ENCODE results near the gene STAU1.
"Not testable (repeated sequence)": the region's sequence is repeated elsewhere in the genome, so short reads cannot be mapped to it uniquely, and the experiment has no call there.

Gene STAU1

DNA sequence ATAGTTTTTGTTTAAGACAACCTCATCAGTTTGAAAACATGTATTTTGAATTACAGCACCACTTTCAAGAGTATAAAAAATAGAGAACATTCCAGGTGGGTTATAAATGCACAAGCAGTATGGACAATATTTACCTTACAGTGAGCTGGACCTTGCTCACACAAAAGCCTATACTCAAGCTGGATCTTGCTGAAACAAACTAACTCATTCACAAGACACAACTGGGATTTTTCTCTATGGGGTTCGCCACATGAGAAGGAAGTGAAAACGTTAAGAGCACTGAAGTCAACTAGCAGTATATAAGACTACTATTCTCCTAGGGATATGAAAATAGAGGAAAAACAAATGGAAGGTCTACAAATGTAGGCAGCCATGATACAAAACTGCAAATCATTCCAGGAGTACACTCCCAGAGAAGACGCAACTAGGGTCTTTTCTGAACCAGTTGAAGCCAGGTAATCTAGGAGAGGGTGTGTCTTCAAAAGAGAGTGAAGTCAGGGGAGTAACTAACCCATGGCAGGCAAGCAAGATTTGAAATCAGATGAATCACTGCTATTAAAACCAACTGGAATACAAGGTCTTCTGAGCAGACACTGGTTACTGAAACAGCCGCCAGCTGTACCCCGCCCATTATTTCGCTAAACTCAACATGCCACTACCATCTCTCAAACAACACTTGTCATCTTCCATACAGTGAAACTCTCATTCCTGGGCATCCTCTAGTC lies 26.5 kb downstream of the STAU1 start:
- no peak for DNase-seq

- peak; percentile 61 for DNase-seq
Measured at GRCh38 chr20:49160057-49160929, 27.8 kb downstream of the STAU1 start.

DNA sequence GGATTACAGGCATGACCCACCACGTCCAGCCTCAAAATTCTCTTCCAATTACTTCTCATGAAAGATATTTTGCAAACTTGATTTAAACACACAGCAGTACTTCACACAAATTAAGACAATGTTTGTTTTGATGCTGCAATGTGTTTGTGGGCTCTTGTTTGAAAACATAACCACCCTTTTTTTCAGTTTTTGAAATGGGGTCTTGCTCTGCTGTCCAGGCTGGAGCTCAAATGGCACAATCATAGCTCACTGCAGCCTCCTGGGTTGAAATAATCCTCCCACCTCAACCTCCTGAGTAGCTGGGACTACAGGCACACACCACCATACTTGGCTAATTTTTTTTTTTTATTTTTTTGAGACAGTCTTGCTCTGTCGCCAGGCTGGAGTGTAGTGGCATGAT lies 31.0 kb downstream of the STAU1 start:
- DNase-seq: no peak

GRCh38 chr20:49156481-49156880 lies 31.7 kb downstream of the STAU1 start:
- no peak for DNase-seq

DNA sequence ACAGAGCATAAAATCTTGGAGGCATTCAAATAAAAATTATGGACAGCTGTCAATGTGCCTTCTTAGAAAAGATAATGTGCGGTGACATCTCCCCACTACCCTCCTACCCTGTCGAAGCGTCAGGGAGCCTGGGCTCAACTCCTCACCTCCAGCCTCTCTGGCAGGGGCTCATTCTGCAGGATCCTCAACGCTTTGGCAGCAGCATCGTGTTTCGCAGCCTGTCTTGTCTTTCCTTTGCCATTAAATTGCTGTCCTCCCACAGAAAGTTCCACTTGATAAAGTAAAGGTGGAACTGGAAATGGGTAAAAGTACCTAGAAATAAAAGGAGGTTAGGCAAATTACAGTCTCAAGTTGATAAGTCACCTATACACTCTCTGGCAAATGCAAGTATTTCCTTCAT lies 36.7 kb downstream of the STAU1 start:
- DNase-seq: no peak

DNA sequence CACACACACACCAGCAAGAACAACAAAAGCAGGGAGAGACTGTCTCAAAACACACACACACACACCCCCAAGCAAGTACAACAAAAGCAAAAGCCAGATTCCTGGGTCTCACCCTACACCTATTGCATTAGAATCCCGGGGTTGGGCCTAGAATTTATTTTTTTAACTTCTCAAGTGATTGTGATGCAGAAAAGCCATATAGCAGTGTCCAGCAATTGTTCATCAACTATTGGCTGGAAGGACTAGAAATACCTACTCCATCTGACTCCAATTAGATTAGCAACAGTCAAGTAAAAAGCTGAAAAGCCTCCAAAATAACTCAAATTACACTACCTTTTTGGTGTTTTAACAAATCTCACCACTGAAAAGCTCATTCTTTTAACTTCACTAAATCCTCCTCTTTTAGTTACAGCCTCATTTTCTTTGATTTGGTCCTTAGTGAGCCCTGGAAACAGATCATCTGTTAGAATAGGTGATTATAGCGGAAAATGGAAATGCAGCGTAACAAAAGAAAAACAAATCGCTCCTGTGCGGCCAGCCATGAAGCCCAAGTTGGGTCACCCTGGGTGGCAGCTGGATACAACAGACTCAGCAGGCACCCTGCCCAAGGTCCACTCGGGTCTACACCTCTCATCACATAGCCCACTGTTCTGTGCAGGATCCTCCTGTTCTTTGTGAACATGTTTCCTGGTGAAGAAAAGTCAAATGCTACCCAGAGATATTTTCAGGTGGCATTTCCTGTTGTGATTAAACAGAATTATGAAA lies 38.7 kb downstream of the STAU1 start:
- no peak for DNase-seq

DNA sequence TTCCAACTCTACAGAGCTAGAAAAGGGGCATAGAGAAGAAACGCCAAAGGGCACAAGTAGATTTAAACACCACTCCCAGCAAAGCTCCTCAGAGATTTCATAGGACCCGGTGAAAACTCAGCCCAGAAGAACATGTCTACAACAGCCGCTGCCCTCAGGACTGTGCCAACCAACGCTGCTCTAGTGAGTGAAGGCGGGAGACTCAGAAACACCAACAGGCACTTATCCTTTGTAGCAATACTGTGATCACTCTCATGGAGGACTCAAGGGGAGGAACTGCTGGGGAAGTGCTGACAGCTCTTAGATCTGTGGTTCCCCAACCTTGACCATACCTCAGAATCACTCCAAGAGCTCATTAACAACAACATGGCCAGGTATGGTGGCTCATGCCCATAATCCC lies 39.5 kb downstream of the STAU1 start:
- no peak for DNase-seq

DNA sequence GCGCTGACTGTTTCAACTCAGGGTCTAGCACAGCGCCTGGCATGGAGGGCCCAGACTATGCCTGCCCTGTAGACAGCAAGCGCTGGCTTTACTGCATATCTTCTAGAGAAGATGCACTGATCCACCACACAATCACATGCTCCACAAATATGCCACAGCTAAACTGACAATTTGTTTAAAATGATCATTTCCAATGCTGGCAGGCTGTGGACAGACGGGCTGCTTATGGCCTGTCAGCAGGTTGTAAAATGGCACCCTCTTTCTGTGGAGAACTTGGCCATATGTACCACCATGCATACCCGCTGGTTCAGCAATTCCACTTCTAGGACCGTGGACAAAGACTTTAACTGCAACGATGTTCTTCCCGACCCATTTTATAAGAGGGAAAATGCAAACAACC lies 40.8 kb downstream of the STAU1 start:
- no peak for DNase-seq

GRCh38 chr20:49146442-49147225 lies 41.5 kb downstream of the STAU1 start:
- no peak for DNase-seq

GRCh38 chr20:49140834-49141233 lies 47.3 kb downstream of the STAU1 start:
- no peak for DNase-seq

- DNase-seq: no peak
Measured at GRCh38 chr20:49140411-49140810, 47.7 kb downstream of the STAU1 start.

GRCh38 chr20:49138431-49138830 lies 49.7 kb downstream of the STAU1 start:
- DNase-seq: no peak

DNA sequence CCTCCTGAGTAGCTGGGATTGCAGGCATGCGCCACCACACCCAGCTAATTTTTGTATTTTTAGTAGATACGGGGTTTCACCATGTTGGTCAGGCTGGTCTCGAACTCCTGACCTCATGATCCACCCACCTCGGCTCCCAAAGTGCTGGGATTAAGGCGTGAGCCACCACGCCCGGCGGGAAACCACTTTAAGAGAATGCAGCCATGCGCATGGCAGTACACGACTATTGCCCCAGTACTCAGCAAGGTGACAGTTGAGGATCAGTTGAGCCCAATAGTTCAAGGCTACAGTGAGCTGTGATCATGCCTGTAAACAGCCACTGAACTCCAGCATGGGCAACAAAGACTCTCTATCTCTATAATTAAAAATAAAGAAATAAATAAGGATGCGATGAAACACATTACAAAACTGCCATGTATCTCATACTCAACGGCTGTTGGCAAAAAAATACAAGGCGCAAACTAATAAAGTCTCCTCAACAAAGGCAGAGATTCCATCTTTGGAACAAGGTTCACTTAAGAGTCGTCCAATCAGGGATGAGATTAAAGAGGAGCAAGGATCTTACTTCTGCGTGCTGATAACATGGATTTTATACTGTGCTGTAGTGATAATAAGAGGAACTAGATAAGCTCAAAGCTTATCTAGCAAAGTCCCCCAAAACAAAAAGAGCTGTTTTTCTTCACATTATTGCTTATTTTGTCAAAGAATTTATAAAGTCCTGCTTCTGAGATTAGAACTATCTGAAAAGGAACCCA lies 51.1 kb downstream of the STAU1 start:
- no peak for DNase-seq

DNA sequence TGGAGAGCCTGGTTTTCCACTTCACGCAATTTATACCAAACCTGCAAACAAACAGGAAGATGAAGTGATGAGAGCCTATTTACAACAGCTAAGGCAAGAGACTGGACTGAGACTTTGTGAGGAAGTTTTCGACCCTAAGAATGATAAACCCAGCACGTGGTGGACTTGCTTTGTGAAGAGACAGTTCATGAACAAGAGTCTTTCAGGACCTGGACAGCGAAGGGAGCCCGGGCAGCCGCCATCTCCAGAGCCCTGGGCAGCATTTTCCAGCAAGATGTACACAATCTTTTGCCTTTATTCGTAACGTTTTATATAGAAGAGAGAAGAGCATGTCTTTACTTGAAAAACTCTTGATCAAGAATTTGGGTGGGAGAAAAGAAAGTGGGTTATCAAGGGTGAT lies 53.3 kb downstream of the STAU1 start:
- not testable (repeated sequence) for DNase-seq

DNA sequence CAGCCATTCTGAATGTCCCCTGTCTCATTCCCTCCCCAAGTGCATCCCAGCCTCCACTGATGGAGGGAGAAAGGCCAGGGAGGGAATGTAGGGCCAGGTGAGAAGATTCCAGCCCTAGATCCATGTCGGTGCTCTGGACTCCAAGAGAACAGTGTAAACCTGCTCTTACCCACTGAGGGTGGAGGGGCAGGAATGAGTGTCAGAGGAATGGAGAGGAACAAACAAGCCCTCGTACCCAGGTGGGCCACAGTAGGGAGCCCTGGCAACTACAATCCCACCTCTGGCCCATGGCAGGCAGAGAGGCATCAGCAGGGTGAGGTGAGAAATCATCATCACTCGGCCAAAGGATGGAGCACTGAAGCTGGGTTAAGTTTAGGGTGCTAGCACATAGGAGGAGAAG lies 54.6 kb downstream of the STAU1 start:
- no peak for DNase-seq

DNA sequence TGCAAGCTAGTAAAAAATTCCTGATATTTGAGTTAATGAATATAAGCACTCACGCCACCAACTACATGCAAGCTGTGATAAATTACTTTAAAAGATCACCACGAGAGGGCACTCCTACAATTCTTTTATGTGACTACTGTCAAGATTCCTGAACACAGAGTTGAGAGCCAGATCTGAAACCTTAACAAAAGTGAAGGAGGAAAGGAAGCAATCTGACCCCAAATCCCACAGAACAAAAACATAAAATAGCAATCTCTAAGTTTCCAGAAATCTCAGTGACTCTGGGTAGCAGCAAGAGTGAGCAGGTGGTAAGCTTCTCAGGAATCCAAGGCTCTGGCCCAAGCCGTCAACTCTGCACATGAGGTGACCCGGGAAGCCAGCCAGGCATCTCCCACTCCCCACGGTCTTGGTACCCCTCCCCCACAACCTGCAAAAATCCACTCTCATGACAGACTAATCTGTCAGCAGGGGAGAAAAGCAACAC lies 55.1 kb downstream of the STAU1 start:
- peak; percentile 52 for DNase-seq

DNA sequence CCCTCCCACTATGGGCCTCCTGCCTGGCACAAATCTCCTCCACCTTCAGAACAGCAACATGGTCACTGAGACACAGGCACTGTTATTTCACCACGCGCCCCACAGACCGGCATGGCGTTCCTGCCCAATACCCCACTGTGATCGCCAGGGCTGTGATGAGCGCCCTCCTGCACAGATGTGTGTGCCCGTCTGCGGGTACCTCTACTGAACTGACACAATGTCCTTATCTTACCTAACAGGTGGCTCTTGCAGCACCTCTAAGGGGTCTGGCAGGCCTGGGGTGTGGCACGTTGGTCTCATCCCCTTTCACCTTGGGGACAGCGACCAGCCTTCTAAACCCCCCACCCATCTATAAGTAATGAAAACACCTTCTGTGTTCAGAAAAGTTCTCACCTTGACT lies 64.2 kb downstream of the STAU1 start:
- no peak for DNase-seq

DNA sequence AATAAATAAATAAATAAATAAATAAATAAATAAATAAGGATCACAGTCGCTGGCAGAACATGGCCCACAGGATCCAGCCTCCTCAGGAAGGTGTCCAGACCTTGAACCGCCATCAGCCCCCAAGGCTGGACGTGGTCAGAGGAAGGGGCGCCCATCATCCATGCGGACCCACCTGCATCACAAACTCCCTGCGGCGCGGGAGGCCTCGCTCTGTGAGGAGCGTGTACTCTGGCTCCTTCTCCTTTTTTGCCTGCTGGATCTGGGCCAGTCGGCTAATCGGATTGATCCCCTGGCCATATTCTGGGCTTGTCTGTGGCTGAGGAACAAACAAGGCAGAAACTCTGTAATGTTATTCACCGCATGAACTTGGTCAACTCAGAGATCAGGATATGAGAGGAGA lies 65.2 kb downstream of the STAU1 start:
- no peak for DNase-seq

- DNase-seq: no peak
Measured at GRCh38 chr20:49119988-49120387, 68.1 kb downstream of the STAU1 start.

GRCh38 chr20:49118307-49118706 lies 69.8 kb downstream of the STAU1 start:
- DNase-seq: no peak

- no peak for DNase-seq
Measured at GRCh38 chr20:49115564-49115963, 72.6 kb downstream of the STAU1 start.
